H9 (cell line): ENCODE results near the gene IQGAP3. TPM values are rescaled to one million over a fixed set of nuclear protein-coding genes. Genes with fewer than 3 reads are reported as not detected.

Experiments used
- DNase-seq: peaks from one replicate; pipeline ENCODE4 v3.0.0-alpha.2; 2017
- H2AFZ ChIP-seq: one replicate; pipeline ENCODE4 v1.6.1; 2013; ENCODE audit warnings: mild to moderate bottlenecking, low read length, control low read depth, moderate library complexity
- H2AK5ac ChIP-seq: 2 replicates; pipeline ENCODE4 v1.6.1; 2013; ENCODE audit warnings: low read length, control low read depth, mixed read lengths; ENCODE audit not compliant: insufficient read length
- H2BK120ac ChIP-seq: one replicate; pipeline ENCODE4 v1.6.1; 2013; ENCODE audit warnings: low read depth, mild to moderate bottlenecking, low read length, control low read depth, inconsistent platforms; ENCODE audit not compliant: poor library complexity, severe bottlenecking
- H2BK12ac ChIP-seq: 2 replicates; pipeline ENCODE4 v1.6.1; 2013; ENCODE audit warnings: low read length, control low read depth, mixed read lengths, low read depth; ENCODE audit not compliant: insufficient read length
- H2BK15ac ChIP-seq: 2 replicates; pipeline ENCODE4 v1.6.1; 2013; ENCODE audit warnings: low read depth, low read length, control low read depth
- H2BK20ac ChIP-seq: one replicate; pipeline ENCODE4 v1.6.1; 2013; ENCODE audit warnings: low read depth, mild to moderate bottlenecking, low read length, control low read depth, inconsistent platforms; ENCODE audit not compliant: poor library complexity, severe bottlenecking
- H2BK5ac ChIP-seq: 2 replicates; pipeline ENCODE4 v1.6.1; 2013; ENCODE audit warnings: low read length, control low read depth, mixed read lengths; ENCODE audit not compliant: insufficient read length
- H3K14ac ChIP-seq: 2 replicates; pipeline ENCODE4 v1.6.1; 2013; ENCODE audit warnings: low read length, control low read depth; ENCODE audit not compliant: insufficient read depth
- H3K18ac ChIP-seq: 2 replicates; pipeline ENCODE4 v1.6.1; 2013; ENCODE audit warnings: low read depth, mild to moderate bottlenecking, mixed read lengths, low read length, control low read depth; ENCODE audit not compliant: insufficient read length
- H3K23ac ChIP-seq: 2 replicates; pipeline ENCODE4 v1.6.1; 2013; ENCODE audit warnings: low read length, control low read depth, mixed read lengths, low read depth; ENCODE audit not compliant: insufficient read length
- H3K23me2 ChIP-seq: 2 replicates; pipeline ENCODE4 v1.6.1; 2013; ENCODE audit warnings: low read depth, mild to moderate bottlenecking, mixed read lengths, low read length, control low read depth; ENCODE audit not compliant: insufficient read length, poor library complexity, severe bottlenecking
- H3K27ac ChIP-seq: 2 replicates; pipeline ENCODE4 v1.5.1; 2013; ENCODE audit warnings: low read length, control low read depth, mixed read lengths, low read depth; ENCODE audit not compliant: insufficient read length
- H3K27me3 ChIP-seq: 2 replicates; pipeline ENCODE4 v1.6.1; 2013; ENCODE audit warnings: low read length, control low read depth, inconsistent platforms; ENCODE audit not compliant: insufficient read depth
- H3K4ac ChIP-seq: 2 replicates; pipeline ENCODE4 v1.6.1; 2013; ENCODE audit warnings: low read depth, mild to moderate bottlenecking, control low read depth, inconsistent platforms, low read length, moderate library complexity
- H3K4me1 ChIP-seq: 2 replicates; pipeline ENCODE4 v1.6.1; 2013; ENCODE audit warnings: low read length, control low read depth, inconsistent platforms; ENCODE audit not compliant: insufficient read depth
- H3K4me2 ChIP-seq: 2 replicates; pipeline ENCODE4 v1.6.1; 2013; ENCODE audit warnings: low read length, control low read depth, mixed read lengths; ENCODE audit not compliant: insufficient read length, insufficient read depth
- H3K56ac ChIP-seq: 2 replicates; pipeline ENCODE4 v1.6.1; 2013; ENCODE audit warnings: low read depth, mild to moderate bottlenecking, mixed read lengths, low read length, control low read depth; ENCODE audit not compliant: insufficient read length
- H3K79me1 ChIP-seq: 2 replicates; pipeline ENCODE4 v1.6.1; 2013; ENCODE audit warnings: low read depth, mild to moderate bottlenecking, moderate library complexity, low read length, control low read depth, inconsistent platforms; ENCODE audit not compliant: insufficient read depth, poor library complexity, severe bottlenecking
- H3K79me2 ChIP-seq: 2 replicates; pipeline ENCODE4 v1.6.1; 2013; ENCODE audit warnings: low read length, control low read depth, inconsistent platforms; ENCODE audit not compliant: insufficient read depth
- H3K9ac ChIP-seq: 2 replicates; pipeline ENCODE4 v1.6.1; 2013; ENCODE audit warnings: low read length, control low read depth, mixed read lengths; ENCODE audit not compliant: insufficient read length; ENCODE audit errors: extremely low read depth
- H3K9me3 ChIP-seq: one replicate; pipeline ENCODE4 v1.6.1; 2013; ENCODE audit warnings: low read depth, low read length, inconsistent platforms; ENCODE audit not compliant: control insufficient read depth
- H3T11ph ChIP-seq: one replicate; pipeline ENCODE4 v1.6.1; 2013; ENCODE audit warnings: mild to moderate bottlenecking, low read length, control low read depth, inconsistent platforms
- H4K20me1 ChIP-seq: one replicate; pipeline ENCODE4 v1.6.1; 2013; ENCODE audit not compliant: control insufficient read depth, insufficient read length, insufficient read depth
- H4K5ac ChIP-seq: 2 replicates; pipeline ENCODE4 v1.6.1; 2013; ENCODE audit warnings: low read depth, mild to moderate bottlenecking, mixed read lengths, low read length, control low read depth; ENCODE audit not compliant: insufficient read length
- H4K8ac ChIP-seq: replicated peaks from 2 replicates; pipeline ENCODE4 v1.6.1; 2013; ENCODE audit warnings: low read length, control low read depth, mixed read lengths, low read depth; ENCODE audit not compliant: insufficient read length
- H4K91ac ChIP-seq: 2 replicates; pipeline ENCODE4 v1.6.1; 2013; ENCODE audit warnings: low read depth, mild to moderate bottlenecking, moderate library complexity, mixed read lengths, low read length, control low read depth; ENCODE audit not compliant: insufficient read length
- H3K27ac Mint-ChIP-seq, 3 experiments: 2 replicates in 2 of 3; 3 replicates in 1 of 3; pipeline ENCODE4 v1.8.0; 2020 to 2021; ENCODE audit warnings: mixed read lengths in 3 of 3, mild to moderate bottlenecking in 1 of 3, moderate library complexity in 1 of 3
- H3K27me3 Mint-ChIP-seq: 2 replicates; pipeline ENCODE4 v1.8.0; 2021; ENCODE audit warnings: low read depth, mild to moderate bottlenecking, moderate library complexity, mixed read lengths
- H3K36me3 Mint-ChIP-seq, 3 experiments: 2 replicates in 2 of 3; 3 replicates in 1 of 3; pipeline ENCODE4 v1.8.0; 2020 to 2021; ENCODE audit warnings: low read depth in 3 of 3, mixed read lengths in 3 of 3; ENCODE audit not compliant: insufficient read depth in 1 of 3
- H3K4me1 Mint-ChIP-seq, 2 experiments: 2 replicates each; pipeline ENCODE4 v1.8.0; 2020; ENCODE audit warnings: mixed read lengths in 2 of 2
- H3K4me3 Mint-ChIP-seq, 2 experiments: 2 replicates in 1 of 2; 3 replicates in 1 of 2; pipeline ENCODE4 v1.8.0; 2020 to 2021; ENCODE audit warnings: mild to moderate bottlenecking in 2 of 2, mixed read lengths in 2 of 2, moderate library complexity in 1 of 2
- H3K9me3 Mint-ChIP-seq, 2 experiments: 2 replicates in 1 of 2; 3 replicates in 1 of 2; pipeline ENCODE4 v1.8.0; 2020; ENCODE audit warnings: mild to moderate bottlenecking in 2 of 2, mixed read lengths in 2 of 2, moderate library complexity in 1 of 2
- WGBS: extraction: QIAGEN DNeasy Blood & Tissue Kit; methylation state at CpG from one replicate; pipeline ENCODE4 v1.1.7; 2013; ENCODE audit warnings: missing lambda C conversion rate, low lambda C conversion rate, mixed read lengths; ENCODE audit not compliant: insufficient read length; ENCODE audit errors: extremely low coverage; 5-methylcytosine and 5-hydroxymethylcytosine counted together
- total RNA-seq: library from RNA; stranded (reverse); gene quantifications from 2 replicates; pipeline ENCODE4 v1.2.1, GENCODE V29; 2021
- TF ChIP-seq, protein P1 (sequence below): fragments of 200-600 bp; sonication (generic); conservative IDR thresholded peaks from 3 replicates; pipeline ENCODE4 v1.8.0; 2021; ENCODE audit warnings: antibody characterized with exemption, mild to moderate bottlenecking

Gene IQGAP3
- total RNA-seq, 1 experiment from 2014 or later: 24.5 TPM

DNA sequence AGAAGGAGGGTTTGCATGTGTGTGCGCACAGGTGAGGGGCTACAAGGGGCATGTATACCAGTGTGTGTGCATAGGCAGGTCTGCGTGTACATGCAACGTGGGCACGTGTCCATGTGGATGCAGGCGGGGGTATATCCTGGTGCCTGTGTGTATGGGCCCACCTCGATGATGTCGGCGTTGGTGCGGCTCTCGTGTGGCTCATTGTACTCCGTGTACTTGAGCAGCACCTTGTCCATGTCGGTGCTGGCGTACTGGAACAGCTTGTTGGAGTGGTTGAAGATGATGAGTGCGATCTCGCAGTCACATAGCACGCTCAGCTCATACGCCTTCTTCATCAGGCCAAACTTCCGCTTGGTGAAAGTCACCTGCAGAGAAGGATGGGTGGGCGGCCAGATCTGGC is 90.1 kb downstream of the IQGAP3 start:
- TF ChIP-seq, protein P1, sequence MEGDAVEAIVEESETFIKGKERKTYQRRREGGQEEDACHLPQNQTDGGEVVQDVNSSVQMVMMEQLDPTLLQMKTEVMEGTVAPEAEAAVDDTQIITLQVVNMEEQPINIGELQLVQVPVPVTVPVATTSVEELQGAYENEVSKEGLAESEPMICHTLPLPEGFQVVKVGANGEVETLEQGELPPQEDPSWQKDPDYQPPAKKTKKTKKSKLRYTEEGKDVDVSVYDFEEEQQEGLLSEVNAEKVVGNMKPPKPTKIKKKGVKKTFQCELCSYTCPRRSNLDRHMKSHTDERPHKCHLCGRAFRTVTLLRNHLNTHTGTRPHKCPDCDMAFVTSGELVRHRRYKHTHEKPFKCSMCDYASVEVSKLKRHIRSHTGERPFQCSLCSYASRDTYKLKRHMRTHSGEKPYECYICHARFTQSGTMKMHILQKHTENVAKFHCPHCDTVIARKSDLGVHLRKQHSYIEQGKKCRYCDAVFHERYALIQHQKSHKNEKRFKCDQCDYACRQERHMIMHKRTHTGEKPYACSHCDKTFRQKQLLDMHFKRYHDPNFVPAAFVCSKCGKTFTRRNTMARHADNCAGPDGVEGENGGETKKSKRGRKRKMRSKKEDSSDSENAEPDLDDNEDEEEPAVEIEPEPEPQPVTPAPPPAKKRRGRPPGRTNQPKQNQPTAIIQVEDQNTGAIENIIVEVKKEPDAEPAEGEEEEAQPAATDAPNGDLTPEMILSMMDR: no peak
- Histone ChIP-seq H3K23me2 (no peaks in the 10 kb centered on the region), H2AFZ (no peak overlapping the region), H2BK20ac (no peak overlapping the region), H2BK15ac (no peak overlapping the region), H3K4ac (no peak overlapping the region), H3K79me2 (no peaks in the 10 kb centered on the region), H2AK5ac (no peak overlapping the region), H4K5ac (no peak overlapping the region), H2BK5ac (no peak overlapping the region), H3K18ac (no peak overlapping the region), H4K8ac (no peak overlapping the region), H3K56ac (no peak overlapping the region), H3T11ph (no peak overlapping the region), H3K14ac (no peak overlapping the region; the same call in 1 of the 2 replicates), H3K4me2 (no peak overlapping the region), H3K23ac (no peak overlapping the region), H3K79me1 (no peaks in the 10 kb centered on the region), H4K91ac (no peak overlapping the region), H2BK12ac (no peak overlapping the region), H4K20me1 (no peaks in the 10 kb centered on the region), H3K4me1 (peaks cover 4% of the 10 kb centered on the region; the same call in 1 of the 2 replicates), H3K27me3 (no peaks in the 10 kb centered on the region), H3K9ac (no peak overlapping the region), H3K9me3 (no peaks in the 10 kb centered on the region), H3K27ac (no peak overlapping the region), H2BK120ac (no peak overlapping the region)
- no CpG with 5 or more reads among the region's 19 CpGs for WGBS
- Mint-ChIP-seq H3K27me3 (no peaks in the 10 kb centered on the region), H3K27ac (no peak overlapping the region), H3K36me3 (peaks cover 12 to 45% (median 40%) of the 10 kb centered on the region in 3 experiments; a peak in 6 of 7 replicates), H3K9me3 (no peaks in the 10 kb centered on the region; a peak in 1 of 5 replicates), H3K4me3 (no peak overlapping the region), H3K4me1 (peaks cover 25 to 30% of the 10 kb centered on the region in 2 experiments)
- DNase-seq: no peak
